GM19455 (cell line): ENCODE data around the gene BAHCC1.

Source experiments
- ATAC-seq: cut with Tn5 transposase; IDR thresholded peaks from one replicate; pipeline ENCODE4 v1.9.1; 2021; ENCODE audit not compliant: unreplicated experiment

The BAHCC1 gene

DNA sequence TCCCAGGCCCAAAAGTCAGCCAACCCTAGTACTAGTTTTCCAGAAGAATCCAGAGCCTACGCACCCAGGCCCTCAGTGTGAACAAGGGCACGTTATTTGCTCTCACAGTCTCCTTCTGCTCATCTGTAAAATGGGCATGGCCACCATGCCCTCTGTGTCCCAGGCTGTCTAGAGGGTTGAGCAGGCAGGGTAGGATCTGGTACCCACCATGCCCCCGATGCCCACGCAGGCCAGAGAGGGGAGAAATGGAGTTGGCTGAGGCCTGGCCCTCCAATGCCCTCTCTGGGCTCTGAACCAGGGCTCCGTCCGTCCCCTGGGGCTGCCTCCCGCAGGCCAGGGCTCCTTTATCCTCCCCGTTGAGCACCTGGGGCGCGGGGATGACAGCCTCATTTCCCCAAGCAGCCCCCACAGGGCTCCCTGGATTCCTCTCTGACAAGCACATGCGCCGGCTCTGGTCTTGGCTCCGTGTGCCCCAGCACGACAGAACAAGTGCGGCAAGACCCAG lies 9.1 kb upstream of the BAHCC1 start:
- ATAC-seq: no peak

DNA sequence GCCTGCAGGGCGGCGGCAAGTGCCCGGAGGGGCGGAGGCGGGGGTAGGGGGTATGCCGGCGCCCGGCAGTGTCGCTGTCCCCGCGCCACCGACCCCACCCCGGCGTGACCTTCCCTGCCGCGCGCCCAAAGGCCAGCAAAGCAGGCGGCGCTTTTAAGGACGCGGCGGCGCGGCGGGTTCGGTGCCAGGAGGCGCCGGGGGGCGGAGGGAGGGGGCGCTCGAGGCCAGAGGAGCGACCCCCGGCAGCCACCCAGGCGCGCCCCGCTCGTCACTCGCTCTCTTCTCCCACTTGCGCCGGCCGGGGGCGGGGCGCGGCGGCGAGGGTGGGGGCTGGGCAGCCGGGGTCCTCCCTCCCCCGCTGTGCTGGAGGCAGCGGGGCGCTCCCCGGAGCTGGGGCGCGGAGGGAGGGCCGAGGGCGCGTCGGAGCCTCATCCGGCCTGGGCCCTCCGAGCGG lies 8.6 kb upstream of the BAHCC1 start:
- ATAC-seq: no peak

DNA sequence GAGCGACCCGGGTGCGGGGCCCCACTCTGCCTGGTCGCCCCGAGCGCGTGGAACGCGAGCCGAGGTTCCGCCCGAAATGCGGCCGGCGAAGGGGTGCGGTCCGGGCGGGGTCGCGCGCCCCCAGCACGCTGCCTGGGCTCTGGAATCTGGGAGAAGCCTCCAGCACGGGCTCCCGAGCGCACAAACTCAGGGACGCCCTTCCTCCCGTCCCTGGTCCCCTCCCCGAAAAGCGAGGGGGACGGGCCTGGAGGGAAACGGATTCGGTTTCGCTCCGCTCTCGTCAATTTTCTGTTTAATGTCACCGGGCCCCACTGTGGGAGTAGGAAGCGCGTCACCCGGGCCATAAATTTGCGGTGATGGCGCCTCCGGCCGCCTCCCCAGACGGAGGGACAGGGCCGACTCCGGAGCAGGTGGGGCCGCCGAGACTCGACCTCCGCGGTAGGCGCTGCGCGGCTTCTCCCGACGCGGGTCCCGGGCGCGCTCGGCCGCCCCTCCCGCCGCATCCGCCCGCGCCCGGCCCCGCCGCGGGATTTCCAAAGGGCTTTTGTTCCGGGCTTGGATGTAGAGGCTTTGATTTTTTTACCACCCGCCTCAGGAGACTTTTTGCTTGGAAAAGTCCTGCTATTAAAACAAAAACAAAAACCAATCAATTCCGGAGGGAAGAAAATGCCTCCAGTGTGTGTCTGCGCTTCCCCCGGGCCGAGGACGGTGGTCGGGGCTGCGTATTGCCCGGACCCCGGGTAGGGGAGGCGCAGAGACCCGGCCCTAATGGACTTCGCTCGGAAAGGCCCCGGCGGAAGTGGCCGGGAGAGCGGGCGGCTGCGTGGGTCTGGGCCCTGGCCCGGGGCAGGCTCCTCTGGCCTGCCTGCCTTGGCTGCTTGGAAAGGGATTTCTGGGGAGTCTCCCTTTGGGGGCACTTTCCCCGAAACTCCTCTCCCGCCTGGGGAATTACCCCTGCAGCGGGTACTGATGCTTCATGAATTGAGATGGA lies 7.9 kb upstream of the BAHCC1 start:
- no peak for ATAC-seq

DNA sequence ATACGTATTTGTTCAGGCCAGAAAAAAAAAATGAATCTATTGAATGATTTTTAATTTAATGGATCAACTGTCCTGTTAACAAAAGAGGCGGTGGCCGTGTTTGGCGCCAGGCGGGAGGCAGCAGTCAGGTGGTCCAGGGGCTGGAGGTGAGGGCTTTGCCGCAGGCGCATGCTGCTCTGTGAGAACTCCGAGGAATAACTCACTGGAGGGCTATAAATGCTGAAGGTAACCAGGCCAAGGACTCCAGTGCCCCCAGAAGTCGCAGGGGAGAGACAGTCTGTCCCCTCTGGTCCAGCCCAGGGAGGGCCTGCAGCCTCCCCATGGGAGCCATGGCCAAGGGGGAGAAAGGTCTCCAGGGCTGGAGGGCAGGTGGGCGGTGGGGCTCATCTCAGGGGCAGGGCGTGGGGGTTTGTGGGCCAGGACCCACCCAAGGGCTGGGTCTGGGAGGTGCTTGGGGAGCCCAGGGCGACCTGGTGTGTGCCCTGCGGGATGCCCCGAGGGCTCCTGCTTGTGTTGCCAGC lies 7.1 kb upstream of the BAHCC1 start:
- ATAC-seq: no peak

DNA sequence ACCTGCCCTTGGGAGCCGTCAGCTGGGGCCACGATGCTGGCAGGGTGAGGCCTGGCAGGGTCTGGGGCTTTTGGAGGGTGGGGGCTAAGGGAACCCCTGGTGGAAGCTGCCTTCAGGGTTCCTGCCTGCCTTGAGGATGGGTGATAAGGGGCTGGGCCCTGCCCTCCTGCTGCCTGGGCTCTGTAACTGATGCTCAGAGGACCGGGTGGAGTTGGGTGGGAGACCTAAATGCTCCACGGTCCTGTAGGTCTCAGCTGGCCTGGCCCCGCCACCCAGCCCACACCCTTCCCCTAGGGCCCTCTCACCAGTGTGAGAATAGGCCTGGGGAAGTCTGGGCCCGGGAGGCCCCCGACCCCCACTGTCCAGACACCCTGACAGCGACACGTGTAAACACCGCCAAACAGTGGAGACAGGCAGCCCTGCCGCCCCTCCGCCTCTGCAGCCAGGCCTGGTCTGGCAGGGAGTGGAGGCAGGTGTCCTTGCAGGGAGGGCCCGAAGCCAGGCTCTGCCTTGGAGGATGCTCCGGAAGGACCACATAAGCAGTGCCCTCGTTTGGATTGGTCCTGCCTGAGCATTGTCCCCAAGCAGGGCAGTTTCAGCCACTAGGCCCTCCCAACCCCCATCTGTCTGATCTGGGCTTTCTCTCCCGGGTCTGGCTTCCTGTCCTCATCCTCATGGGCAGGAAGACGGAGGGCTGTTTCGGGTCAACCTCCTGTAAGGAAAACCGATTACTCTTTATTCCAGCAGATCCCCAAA lies 6.5 kb upstream of the BAHCC1 start:
- no peak for ATAC-seq

DNA sequence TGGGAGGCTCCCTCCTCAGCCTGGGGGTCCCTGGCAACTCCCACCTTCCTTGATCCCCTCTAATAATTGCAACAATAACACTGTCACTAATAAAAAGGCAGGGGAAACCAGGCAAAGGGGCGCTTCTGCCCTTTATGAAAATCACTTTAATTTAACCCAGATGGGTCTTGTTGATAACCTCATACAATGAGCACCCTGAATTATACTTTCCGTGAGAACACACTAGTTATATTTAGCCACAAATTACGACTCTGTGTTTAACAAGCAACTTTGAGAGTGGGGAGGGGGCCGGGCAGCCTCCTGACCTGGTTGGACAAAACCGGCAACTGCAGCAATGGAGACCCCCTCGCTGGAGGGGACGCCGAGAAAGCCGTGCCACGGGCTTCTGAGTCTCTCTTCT lies 5.7 kb upstream of the BAHCC1 start:
- no peak for ATAC-seq

DNA sequence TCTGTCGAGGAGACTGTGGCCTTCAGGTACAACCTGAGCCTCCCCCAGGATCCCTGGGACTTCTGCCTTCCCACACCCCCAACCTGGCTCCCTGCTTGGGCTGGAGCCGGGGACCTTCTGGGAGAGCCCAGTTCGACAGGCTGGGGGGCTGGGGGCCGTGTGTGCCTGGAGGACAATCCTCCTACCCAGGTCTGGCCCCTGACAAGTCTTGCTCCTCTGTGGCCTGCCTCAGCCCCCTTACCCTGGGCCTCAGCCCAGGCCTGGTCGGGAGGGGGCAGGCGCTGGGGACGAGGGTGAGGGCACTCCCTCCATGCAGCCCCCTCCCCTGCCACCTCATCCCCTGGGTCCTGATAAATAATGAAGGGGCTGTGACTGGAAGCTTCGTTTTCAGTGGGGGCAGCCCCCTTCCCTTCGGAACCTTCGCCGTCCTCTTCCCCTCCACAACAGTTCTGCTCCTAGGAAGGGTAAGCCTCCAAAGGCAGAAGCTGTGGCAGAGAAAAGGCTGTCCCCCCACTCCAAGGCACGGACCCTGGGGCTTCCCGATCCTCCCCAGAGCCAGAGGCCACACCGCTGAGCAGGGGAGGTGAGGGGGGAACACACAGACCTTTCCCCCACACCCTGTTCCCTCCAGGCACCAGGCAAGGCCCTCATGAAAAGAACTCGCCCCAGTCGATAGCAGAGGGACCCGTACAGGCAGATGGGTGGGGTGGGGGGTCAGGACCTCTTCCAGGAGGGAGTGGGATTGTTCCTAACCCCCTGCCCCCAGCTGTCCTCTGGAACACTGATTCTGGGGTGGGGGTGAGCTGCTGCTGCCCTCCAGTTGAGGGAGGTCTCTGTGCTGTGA lies 5.0 kb upstream of the BAHCC1 start:
- ATAC-seq: no peak

DNA sequence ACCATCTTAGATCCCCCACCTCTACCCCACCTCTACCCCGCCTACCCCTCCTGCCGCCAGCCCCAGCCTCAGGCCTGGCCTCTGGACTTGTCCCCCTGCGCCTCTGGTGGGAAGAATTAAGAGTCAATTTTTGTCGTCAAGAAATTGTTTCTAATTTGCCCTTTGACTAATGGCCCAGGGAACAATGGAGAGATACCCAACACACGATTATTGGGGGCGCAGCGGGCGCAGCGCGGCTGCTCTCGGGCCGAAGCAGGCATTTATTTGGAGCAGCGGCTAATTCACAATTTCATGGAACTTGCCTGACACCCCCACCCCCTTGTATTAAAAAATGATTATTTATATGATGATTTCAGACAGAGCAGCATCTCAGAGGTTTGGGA lies 4.4 kb upstream of the BAHCC1 start:
- no peak for ATAC-seq

DNA sequence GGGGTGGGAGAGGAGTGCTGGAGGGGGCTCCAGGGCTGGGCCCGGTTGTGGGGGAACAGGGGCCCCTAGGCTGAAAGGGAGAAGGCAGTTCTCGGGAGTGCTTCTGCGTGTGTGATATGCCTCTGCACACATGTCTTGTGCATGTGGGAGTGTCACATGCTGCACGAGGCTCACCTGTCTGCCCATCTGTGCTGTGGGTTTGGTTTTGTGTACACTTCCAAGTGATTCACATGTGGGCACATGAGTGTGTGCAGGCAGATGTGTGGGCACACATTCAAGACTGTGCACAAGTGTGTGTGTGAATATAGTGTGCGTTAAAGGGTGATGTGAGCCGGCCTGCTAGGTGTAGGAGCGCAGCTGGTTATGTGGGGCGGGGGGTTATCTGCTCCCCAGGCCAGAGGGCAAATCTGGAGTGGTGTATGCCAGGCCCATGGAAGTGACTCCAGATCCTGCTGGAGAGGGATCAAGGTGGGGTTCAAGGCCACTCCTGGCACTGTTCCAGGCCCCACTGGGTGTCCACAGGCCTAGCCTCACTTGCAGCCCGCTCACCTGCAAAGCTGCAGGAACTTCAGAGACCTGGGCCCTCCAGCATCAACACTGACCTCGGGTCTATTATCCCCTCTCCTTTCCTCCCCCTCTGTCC lies 3.8 kb upstream of the BAHCC1 start:
- no peak for ATAC-seq

DNA sequence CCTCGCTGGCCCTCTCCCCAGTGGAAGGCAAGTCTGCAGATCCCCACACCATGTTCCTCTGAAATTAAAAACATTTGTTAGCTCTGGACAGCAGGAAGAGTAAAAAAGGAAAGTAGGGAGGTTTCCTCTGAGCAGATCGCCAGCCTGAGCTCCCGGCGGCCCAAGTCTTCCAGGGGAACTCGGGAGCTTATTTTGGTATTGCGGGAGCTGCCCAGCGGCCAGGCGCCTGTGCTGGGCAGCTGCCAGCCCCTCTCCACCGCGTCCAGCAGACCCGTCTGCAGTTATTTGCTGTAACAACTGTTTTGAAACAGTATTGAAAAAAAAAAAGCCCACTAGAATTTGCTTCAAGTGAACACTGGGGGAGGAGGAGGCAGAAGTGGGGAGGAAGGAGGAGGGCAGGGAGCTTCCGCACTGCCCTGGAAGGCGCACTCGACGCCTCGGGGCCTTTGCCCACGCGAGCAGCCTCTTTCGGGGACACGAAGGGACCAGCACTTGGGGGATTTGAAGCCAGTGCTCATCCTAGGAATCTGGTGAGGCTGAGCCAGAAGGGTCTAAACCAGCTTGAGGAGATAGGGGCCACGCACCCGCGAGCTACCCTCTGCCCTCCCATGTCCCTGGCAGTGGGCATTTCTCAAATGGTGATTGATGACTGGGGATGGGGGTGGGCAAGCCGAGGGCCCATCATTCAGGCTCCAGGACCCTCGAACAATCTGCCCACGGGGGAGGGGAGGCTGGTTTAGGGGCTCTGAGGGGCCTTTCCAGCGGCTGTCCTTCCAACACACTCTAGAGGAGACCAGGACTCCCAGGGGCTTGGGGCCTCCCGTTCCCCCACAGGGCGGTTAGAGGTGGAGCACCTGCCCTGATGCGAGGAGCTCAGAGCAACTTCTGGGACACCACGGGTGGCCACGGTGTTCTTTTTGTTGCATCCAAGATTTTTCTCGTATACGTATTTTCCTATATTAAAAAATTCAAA lies 3.0 kb upstream of the BAHCC1 start:
- no peak for ATAC-seq

DNA sequence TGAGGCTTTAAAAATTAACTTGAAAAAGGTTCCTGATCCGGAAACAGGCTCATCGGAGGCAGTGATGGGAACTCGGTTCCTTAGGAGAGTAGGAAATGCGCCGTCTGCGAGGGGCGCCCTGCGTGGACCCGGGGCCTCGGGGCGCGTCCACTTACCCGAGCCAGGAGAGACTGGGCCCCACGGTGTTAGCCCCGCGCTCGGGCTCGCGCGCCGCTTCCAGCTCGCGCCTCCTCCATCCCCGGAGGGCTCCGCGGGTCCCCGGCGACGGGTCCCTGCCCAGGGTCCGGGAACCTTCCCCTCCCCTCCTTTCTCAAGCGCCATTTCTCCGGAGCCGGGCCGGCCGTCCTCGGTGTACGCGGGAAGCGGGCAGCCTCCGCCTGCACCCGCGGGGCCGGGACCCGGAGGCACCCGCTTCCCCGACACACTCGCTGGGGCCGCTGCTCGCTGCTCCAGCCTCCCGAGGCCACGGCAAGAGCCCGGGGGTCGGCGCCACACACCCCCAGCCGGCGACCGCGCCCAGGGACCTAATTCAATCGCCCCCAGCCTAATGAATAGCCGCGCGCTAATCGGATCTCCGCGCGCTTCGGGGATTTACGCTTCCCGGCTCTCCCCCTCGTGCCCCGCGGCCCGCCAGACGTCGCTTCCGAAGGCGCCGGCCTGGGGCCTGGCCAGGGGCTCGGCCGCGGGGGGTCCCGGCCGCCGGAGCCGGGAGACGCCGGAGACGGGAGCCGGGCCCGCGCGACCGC lies 2.2 kb upstream of the BAHCC1 start:
- ATAC-seq: no peak

DNA sequence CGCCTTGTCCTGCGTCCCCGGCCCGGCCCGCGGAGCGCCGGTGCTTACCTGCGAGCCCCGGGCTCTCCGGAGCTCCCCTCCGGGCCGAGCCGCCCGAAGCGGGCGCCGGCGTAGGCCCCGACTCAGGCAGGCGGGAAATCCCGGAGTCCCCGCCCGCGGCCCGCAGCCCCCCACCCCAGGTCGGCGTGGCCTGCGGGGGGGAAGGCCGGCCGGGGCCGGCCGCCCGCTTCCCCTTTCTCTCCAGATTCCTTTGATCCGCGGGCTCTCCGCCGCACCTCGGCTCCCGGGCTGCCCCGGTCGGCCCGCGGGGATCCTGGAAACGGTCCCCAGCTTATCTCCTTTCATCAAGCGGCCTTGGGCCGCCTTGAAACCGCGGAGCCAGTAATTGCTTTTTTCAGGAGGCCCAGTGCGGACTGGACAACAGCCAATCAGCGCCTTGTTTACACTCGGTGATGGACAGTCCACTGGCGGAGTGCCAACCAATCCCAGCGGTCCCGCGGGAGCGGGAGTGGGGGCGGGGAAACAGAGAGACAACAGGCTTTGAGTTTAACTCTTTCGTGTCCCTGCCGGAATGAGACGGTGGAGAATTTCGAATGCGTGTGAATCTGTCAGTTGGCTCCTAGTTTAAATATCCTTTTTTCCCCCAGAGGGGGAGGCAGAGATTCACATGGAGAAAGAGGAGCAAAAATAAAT lies 1.4 kb upstream of the BAHCC1 start:
- no peak for ATAC-seq

DNA sequence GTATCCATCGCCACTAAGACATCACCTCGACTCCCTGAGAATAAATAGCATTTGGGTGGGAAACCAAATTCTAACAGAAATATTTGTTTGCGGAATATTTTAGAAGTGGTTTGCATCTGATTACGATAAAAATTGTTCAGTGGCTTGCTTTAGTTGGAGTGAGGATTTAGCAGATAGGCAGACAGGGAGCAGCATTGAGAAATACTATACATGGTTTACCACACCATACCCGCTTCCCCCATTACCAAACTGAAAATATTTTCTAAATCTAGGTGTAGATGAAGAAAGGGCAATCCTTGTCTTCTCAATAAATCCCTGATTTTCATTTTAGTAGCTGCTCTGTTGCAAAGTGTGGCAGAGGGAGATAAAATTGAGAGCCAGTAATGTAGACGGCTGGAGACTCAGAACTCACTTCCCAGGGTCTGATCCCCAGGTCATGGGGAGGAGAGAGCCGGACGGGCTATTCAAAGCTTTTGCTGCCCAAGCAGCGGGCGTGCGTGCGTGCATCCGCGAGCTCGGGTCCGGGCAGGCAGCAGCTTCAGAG lies 808 bp upstream of the BAHCC1 start:
- ATAC-seq: no peak

DNA sequence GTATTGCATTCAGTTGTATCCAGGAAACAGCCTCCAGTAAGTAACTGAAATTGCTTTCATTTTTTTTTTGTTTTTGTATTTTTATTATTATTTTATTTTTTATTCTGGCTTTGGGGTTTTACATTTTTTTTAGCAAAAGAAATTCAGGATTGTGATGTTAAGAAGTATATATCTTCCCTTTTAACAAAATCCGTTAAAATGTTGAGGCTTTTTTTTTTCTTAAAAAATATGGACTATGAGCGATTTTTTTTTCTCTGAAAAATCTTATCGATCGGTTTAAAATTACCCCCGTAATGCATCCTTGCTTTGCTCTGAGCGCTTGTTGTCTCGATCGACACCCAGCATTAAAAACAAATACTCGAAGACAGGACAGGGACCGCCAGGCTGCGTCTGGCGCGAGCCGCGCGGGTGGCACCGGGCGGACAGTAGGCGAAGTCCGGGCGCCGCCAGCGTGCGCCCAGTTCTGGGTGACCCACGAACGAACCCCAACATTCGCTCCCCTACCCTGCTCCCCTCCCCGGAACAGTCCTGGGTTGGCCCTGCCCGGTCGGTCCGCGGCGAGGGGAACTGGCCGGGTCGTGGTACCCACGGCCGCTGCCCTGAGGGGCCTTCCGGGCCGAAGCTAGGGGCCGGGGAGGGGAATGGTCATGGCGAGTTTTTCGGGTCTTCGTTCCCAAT lies 482 bp downstream of the BAHCC1 start:
- no peak for ATAC-seq

DNA sequence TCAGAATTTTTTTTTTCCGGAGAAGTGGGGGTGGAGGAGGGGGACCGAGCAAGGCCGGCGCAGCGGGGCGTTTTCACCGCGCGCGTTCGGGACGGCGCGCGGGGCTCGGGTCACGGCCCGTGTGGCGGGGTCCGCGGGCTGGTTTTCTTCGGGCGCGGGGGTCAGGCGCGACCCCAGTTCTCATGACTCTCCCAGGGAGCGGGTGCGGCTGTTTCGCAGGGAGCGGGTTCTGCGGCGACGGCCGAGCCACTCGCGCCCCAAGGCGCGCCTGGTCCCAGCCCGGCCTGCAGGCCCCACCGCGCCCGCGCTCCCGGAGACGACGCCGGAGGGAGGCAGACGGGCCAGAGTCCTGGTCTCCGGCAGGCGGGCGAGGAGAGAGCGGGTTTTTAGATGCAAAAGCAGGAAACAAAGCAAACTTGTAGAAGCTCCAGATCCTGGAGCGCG lies 1.0 kb downstream of the BAHCC1 start:
- no peak for ATAC-seq

DNA sequence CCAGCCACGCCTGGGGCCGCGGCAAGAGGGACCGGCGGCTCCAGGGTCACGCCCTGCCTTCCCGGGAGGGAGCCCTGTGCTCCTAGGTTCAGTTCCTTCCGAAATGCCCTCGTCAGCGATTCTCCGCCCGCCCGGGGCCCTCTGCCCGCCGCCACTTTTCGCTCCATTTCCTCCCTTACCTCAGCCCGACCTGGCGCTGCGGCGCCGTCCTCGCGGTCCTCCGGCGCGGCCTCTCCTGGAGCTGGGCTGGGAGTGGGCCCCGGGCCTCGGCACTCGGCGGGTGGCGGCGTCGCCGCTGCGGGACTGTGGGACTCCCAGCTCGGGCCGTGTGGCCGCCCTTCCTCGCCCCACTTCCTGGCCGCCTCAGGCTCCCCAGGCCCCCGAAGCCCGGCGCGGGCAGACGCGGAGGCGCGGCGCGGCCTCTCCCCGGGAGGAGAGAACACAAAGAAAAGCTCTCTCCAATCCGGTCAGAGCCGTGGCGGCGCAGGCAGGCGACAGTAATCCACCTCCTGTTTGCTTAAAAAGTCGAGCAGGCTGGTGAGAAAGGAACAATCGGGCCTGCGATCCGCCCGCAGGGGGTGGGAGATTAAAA lies 1.6 kb downstream of the BAHCC1 start:
- ATAC-seq: no peak
